ENCODE data around the gene EFNA5.

DNA sequence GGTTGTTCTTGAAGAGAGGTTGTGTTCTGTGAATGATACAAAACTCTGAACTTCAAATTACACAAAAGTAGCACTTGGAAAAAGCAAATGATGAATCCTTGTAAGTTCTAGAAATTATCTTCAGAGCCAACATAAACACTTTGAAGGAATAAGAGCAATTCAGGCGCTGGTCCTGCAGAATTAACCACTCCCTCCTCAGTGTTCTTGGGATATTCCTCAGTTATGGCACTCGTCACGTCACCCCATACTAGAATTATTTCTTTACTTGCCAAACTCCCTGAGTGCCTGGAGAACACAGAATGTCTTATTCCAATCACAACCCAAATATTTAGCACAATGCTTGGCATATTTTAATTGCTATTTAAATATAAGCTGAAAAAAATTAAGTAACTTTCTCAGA lies 126.3 kb downstream of the EFNA5 start:
- TF ChIP-seq EZH2 (IDR thresholded peaks at IDR 0.05): no peak
- no peak for TF ChIP-seq POLR2AphosphoS5 (IDR thresholded peaks at IDR 0.05; ENCODE audit: borderline replicate concordance, low read depth, low read length)
- no peak for TF ChIP-seq FOXP2 (optimal IDR thresholded peaks at IDR 0.05; ENCODE audit: control extremely low read depth, extremely low read length, insufficient read depth)

All from SK-N-MC (cell line).